Measurements from ENCODE around the gene GNAO1. TPM values are rescaled to one million over a fixed set of nuclear protein-coding genes. Genes with fewer than 3 reads are reported as not detected.

Gene GNAO1
- total RNA-seq, 4 donors from 2014 or later: 1.4 to 4.4 (median 2.5) TPM

DNA sequence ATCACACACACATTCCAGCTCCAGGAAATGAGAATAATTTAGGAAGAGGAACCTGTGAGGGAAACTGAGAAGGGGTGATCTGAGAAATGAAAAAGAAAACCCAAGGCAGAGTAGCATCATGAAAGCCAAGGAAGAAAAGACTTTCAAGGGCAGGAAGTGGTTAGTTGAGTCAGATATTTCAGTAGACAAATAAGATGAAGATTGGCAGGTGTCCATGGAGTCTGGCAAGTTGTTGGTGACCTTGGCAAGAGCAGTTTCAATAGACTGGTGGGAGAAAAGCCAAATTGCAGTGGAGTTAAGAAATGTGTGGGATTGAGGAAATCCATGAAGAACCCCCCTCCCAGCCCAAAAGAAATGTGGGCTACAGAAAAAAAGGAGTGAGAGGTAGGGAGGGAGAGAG lies 10.7 kb downstream of the GNAO1 start:
- no peaks in the 10 kb centered on the region for H3K4me1 ChIP-seq
- TF ChIP-seq CTCF (IDR thresholded peaks at IDR 0.05): no peak
- TF ChIP-seq POLR2A (IDR thresholded peaks at IDR 0.05): no peak
- H3K9me3 ChIP-seq: no peaks in the 10 kb centered on the region
- H3K36me3 ChIP-seq: no peaks in the 10 kb centered on the region
- no peak for DNase-seq
- H3K27ac ChIP-seq: no peak overlapping the region
- H3K4me3 ChIP-seq (replicated peaks in 1 of 3): no peak overlapping the region
- intact Hi-C loops (cut with DNase I): no loop called here
- H3K27me3 ChIP-seq: no peaks in the 10 kb centered on the region

DNA sequence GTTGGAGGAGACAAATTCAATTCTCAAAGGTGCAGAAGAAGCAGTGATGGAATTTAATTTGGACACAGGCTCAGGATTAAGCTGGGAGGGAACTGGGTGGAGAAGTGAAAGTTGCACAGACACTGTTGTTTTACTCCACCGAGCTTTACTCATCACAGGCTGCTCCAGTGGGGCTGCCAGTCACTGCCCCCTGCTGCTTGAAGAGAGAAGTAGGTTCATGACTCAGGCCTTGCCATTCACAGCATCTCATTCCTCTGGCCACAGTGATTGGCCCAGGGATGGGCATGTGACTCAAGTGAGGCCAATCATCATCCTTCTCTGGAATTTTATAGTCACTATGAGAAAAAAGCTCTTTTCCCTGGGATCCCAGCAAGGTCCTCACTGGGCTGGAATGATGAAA lies 11.8 kb downstream of the GNAO1 start:
- intact Hi-C loops (cut with DNase I): no loop called here
- 19 to 58% methylated on average over 1 of the region's 1 CpG for WGBS, 2 donors
- Histone ChIP-seq H3K36me3 (no peaks in the 10 kb centered on the region), H3K27me3 (no peaks in the 10 kb centered on the region), H3K9me3 (no peaks in the 10 kb centered on the region), H3K4me3 (replicated peaks in 1 of 3) (no peak overlapping the region), H3K4me1 (no peaks in the 10 kb centered on the region), H3K27ac (no peak overlapping the region)
- peak in 1 of 6 experiments; percentile 13 for TF ChIP-seq CTCF (IDR thresholded peaks at IDR 0.05)
- TF ChIP-seq POLR2A (IDR thresholded peaks at IDR 0.05): no peak
- DNase-seq: peak in 1 of 2 donors; percentile 14

GRCh38 chr16:56204816-56205215 lies 13.5 kb downstream of the GNAO1 start:
- Histone ChIP-seq H3K4me3 (replicated peaks in 1 of 3) (no peak overlapping the region), H3K27ac (no peak overlapping the region), H3K4me1 (no peaks in the 10 kb centered on the region), H3K27me3 (no peaks in the 10 kb centered on the region), H3K9me3 (no peaks in the 10 kb centered on the region), H3K36me3 (no peaks in the 10 kb centered on the region)
- WGBS, 2 donors: 82 to 84% methylated on average over 4 of the region's 4 CpGs
- TF ChIP-seq CTCF (IDR thresholded peaks at IDR 0.05): no peak
- no peak for TF ChIP-seq POLR2A (IDR thresholded peaks at IDR 0.05)
- DNase-seq: no peak
- intact Hi-C loops (cut with DNase I): no loop called here

GRCh38 chr16:56206951-56207350 lies 15.7 kb downstream of the GNAO1 start:
- Histone ChIP-seq H3K27me3 (no peaks in the 10 kb centered on the region), H3K9me3 (no peaks in the 10 kb centered on the region), H3K4me3 (replicated peaks in 1 of 3) (no peak overlapping the region), H3K4me1 (no peaks in the 10 kb centered on the region), H3K27ac (no peak overlapping the region), H3K36me3 (no peaks in the 10 kb centered on the region)
- DNase-seq: no peak
- WGBS, 2 donors: 90 to 92% methylated on average over 1 of the region's 1 CpG
- TF ChIP-seq CTCF (IDR thresholded peaks at IDR 0.05) (no peak), POLR2A (IDR thresholded peaks at IDR 0.05) (no peak)
- intact Hi-C loops (cut with DNase I): no loop called here

DNA sequence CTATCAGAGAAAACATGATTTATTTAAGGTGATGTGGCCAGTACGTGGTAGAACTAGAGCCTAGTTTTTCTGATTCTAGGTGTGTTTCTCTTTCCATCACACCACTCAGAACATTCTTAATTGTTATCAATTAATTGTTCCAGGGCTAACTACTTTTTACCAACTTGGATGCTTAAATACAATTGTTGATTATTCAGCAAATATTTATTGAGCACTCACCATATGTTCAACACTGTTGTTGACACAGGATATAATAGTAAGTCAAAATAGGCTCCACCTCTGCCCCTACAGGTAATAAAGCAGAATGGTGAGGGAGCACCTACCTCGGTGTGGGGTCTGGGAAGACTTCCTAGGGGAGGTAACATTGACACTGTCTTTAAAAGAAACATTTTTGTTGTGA lies 16.1 kb downstream of the GNAO1 start:
- no peaks in the 10 kb centered on the region for H3K4me1 ChIP-seq
- intact Hi-C loops (cut with DNase I): no loop called here
- H3K36me3 ChIP-seq: no peaks in the 10 kb centered on the region
- H3K27ac ChIP-seq: no peak overlapping the region
- H3K27me3 ChIP-seq: no peaks in the 10 kb centered on the region
- TF ChIP-seq CTCF (IDR thresholded peaks at IDR 0.05) (no peak), POLR2A (IDR thresholded peaks at IDR 0.05) (no peak)
- H3K9me3 ChIP-seq: no peaks in the 10 kb centered on the region
- DNase-seq: no peak
- WGBS, 2 donors: 75% methylated on average over 2 of the region's 2 CpGs
- no peak overlapping the region for H3K4me3 ChIP-seq (replicated peaks in 1 of 3)
